K562 (cell line): ENCODE results near the gene ANKS1B.

Experiments
- GATA2 ChIP-seq: sonication (generic); formaldehyde crosslinking; IDR thresholded peaks from 2 replicates; pipeline ENCODE4 v1.4.0; 2020; ENCODE audit warnings: mild to moderate bottlenecking, missing genetic modification reagents
- HDAC6 ChIP-seq: IDR thresholded peaks from 2 replicates; pipeline ENCODE4 v1.6.1; 2012; ENCODE audit warnings: low read depth, mild to moderate bottlenecking, control low read depth, inconsistent platforms, low read length, moderate library complexity
- KLF6 ChIP-seq: fragments of 250-450 bp; sonication (Bioruptor Pico); IDR thresholded peaks from 2 replicates; pipeline ENCODE4 v1.4.0; 2020; ENCODE audit warnings: mild to moderate bottlenecking, moderate library complexity, borderline replicate concordance
- MAFK ChIP-seq: IDR thresholded peaks from 2 replicates; pipeline ENCODE4 v1.6.1; 2011; ENCODE audit warnings: low read length, improper control_type of control experiment
- MXI1 ChIP-seq: IDR thresholded peaks from 2 replicates; pipeline ENCODE4 v1.6.1; 2011; ENCODE audit warnings: low read depth, mild to moderate bottlenecking, improper control_type of control experiment, low read length
- NR2C2 ChIP-seq, 2 experiments: fragments of 200-800 bp in 1 of 2; sonication (Bioruptor generic) in 1 of 2; sonication (generic) in 1 of 2; formaldehyde crosslinking in 1 of 2; IDR thresholded peaks; 2 replicates each; pipeline versions ENCODE4 v1.6.1 to v1.8.0; 2016 to 2022; ENCODE audit warnings: mild to moderate bottlenecking in 1 of 2, missing compliant biosample characterization in 1 of 2, missing genetic modification characterization in 1 of 2, missing genetic modification reagents in 1 of 2
- SPI1 ChIP-seq: IDR thresholded peaks from 2 replicates; pipeline ENCODE4 v1.6.1; 2011; ENCODE audit warnings: low read depth, low read length, control low read depth, borderline replicate concordance
- ZNF3 ChIP-seq: fragments of 250-450 bp; sonication (Bioruptor Pico); IDR thresholded peaks from 2 replicates; pipeline ENCODE4 v1.5.0; 2021; ENCODE audit warnings: mild to moderate bottlenecking, moderate library complexity
- TF ChIP-seq, protein P1 (sequence below): sonication (generic); formaldehyde crosslinking; IDR thresholded peaks from 2 replicates; pipeline ENCODE4 v1.8.0; 2022; ENCODE audit warnings: mild to moderate bottlenecking, low read depth, missing genetic modification reagents
- TF ChIP-seq, protein P2 (sequence below): sonication (generic); formaldehyde crosslinking; IDR thresholded peaks from 2 replicates; pipeline ENCODE4 v1.8.0; 2022; ENCODE audit warnings: mild to moderate bottlenecking, missing genetic modification reagents
- TF ChIP-seq, protein P3 (sequence below), 3 experiments: IDR thresholded peaks in 2 of 3; conservative IDR thresholded peaks in 1 of 3; 2 replicates each; pipeline ENCODE4 v1.5.1; 2011 to 2012; ENCODE audit warnings: low read length in 3 of 3, mild to moderate bottlenecking in 3 of 3, control low read depth in 2 of 3, improper control_type of control experiment in 1 of 3, inconsistent platforms in 1 of 3, low read depth in 1 of 3, mixed read lengths in 1 of 3, moderate library complexity in 1 of 3; ENCODE audit not compliant: insufficient read depth in 2 of 3
- TF ChIP-seq, protein P4 (sequence below): sonication (generic); formaldehyde crosslinking; IDR thresholded peaks from 2 replicates; pipeline ENCODE4 v1.8.0; 2022; ENCODE audit warnings: missing genetic modification reagents, mild to moderate bottlenecking, borderline replicate concordance

DNA sequence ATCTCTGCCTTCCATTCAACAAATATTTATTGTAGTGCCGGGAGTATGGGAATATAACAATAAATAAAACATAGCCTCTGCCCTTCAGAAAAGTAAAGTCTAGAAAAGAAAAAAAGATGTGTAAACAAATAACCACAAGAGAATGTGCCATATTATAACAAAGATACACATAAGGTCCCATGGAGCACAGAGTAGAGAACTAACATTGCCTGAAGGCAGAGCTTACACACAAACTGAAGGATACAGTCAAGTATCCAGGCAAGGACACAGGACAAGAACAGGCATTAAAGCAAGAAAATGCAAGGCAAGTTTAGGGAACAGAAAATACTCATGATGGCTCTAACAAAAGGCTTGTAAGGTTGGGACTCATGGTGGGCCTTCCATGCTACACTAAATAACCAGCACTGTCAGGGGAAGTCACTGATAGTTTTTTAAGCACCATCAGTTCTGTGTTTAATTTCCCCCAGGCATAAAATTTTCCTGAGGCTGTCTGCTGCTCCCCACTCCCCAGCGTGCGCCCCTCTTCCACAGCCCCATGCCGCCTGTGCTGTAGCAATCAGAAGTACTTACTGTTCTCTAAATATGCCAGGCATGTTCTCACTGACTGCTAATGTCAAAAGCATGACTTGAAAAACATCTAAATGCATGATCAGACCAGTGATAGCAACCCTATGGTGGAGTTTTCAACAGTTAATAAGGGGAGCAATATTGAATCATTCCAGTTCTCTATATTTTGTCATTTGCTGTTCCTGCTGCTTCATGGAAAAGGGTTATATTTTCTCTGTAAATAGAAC is 77.8 kb downstream of the ANKS1B start:
- no peak for TF ChIP-seq HDAC6
- TF ChIP-seq, protein P1, sequence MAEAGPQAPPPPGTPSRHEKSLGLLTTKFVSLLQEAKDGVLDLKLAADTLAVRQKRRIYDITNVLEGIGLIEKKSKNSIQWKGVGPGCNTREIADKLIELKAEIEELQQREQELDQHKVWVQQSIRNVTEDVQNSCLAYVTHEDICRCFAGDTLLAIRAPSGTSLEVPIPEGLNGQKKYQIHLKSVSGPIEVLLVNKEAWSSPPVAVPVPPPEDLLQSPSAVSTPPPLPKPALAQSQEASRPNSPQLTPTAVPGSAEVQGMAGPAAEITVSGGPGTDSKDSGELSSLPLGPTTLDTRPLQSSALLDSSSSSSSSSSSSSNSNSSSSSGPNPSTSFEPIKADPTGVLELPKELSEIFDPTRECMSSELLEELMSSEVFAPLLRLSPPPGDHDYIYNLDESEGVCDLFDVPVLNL (CRISPR knock-in tag) = no peak
- TF ChIP-seq GATA2 (CRISPR knock-in tag) = no peak
- no peak for TF ChIP-seq SPI1
- no peak for TF ChIP-seq ZNF3 (CRISPR knock-in tag)
- no peak for TF ChIP-seq MXI1
- TF ChIP-seq, protein P2, sequence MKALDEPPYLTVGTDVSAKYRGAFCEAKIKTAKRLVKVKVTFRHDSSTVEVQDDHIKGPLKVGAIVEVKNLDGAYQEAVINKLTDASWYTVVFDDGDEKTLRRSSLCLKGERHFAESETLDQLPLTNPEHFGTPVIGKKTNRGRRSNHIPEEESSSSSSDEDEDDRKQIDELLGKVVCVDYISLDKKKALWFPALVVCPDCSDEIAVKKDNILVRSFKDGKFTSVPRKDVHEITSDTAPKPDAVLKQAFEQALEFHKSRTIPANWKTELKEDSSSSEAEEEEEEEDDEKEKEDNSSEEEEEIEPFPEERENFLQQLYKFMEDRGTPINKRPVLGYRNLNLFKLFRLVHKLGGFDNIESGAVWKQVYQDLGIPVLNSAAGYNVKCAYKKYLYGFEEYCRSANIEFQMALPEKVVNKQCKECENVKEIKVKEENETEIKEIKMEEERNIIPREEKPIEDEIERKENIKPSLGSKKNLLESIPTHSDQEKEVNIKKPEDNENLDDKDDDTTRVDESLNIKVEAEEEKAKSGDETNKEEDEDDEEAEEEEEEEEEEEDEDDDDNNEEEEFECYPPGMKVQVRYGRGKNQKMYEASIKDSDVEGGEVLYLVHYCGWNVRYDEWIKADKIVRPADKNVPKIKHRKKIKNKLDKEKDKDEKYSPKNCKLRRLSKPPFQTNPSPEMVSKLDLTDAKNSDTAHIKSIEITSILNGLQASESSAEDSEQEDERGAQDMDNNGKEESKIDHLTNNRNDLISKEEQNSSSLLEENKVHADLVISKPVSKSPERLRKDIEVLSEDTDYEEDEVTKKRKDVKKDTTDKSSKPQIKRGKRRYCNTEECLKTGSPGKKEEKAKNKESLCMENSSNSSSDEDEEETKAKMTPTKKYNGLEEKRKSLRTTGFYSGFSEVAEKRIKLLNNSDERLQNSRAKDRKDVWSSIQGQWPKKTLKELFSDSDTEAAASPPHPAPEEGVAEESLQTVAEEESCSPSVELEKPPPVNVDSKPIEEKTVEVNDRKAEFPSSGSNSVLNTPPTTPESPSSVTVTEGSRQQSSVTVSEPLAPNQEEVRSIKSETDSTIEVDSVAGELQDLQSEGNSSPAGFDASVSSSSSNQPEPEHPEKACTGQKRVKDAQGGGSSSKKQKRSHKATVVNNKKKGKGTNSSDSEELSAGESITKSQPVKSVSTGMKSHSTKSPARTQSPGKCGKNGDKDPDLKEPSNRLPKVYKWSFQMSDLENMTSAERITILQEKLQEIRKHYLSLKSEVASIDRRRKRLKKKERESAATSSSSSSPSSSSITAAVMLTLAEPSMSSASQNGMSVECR (CRISPR knock-in tag) = no peak
- TF ChIP-seq KLF6 (CRISPR knock-in tag) = no peak
- TF ChIP-seq, protein P3, sequence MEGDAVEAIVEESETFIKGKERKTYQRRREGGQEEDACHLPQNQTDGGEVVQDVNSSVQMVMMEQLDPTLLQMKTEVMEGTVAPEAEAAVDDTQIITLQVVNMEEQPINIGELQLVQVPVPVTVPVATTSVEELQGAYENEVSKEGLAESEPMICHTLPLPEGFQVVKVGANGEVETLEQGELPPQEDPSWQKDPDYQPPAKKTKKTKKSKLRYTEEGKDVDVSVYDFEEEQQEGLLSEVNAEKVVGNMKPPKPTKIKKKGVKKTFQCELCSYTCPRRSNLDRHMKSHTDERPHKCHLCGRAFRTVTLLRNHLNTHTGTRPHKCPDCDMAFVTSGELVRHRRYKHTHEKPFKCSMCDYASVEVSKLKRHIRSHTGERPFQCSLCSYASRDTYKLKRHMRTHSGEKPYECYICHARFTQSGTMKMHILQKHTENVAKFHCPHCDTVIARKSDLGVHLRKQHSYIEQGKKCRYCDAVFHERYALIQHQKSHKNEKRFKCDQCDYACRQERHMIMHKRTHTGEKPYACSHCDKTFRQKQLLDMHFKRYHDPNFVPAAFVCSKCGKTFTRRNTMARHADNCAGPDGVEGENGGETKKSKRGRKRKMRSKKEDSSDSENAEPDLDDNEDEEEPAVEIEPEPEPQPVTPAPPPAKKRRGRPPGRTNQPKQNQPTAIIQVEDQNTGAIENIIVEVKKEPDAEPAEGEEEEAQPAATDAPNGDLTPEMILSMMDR (IDR thresholded peaks at IDR 0.05 in 2 of 3, conservative IDR thresholded peaks at IDR 0.05 in 1 of 3; ENCODE audit: insufficient read depth in 2 of 3, low read depth in 1 of 3, low read length in 3 of 3) = no peak
- TF ChIP-seq NR2C2 (CRISPR knock-in tag; IDR thresholded peaks at IDR 0.05) = no peak
- no peak for TF ChIP-seq NR2C2 (tag; IDR thresholded peaks at IDR 0.05)
- no peak for TF ChIP-seq MAFK
- TF ChIP-seq, protein P4, sequence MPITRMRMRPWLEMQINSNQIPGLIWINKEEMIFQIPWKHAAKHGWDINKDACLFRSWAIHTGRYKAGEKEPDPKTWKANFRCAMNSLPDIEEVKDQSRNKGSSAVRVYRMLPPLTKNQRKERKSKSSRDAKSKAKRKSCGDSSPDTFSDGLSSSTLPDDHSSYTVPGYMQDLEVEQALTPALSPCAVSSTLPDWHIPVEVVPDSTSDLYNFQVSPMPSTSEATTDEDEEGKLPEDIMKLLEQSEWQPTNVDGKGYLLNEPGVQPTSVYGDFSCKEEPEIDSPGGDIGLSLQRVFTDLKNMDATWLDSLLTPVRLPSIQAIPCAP (CRISPR knock-in tag) = no peak
